Astrocyte (in vitro differentiated cells and primary cell): ENCODE measurements around the gene GPBAR1. TPM values are rescaled to one million over a fixed set of nuclear protein-coding genes. Genes with fewer than 3 reads are reported as not detected.

Source experiments
- DNase-seq: peaks from one replicate; pipeline ENCODE4 v3.0.0-alpha.2; 2010; ENCODE audit warnings: low read depth
- FAIRE-seq: peaks from 2 replicates; lab custom pipeline; 2011; peaks lifted over from hg19 to GRCh38; lab: Jason Lieb, UNC
- H2AFZ ChIP-seq: 2 replicates; pipeline ENCODE4 v1.6.0; 2012; ENCODE audit warnings: low read depth, low read length, inconsistent platforms
- H3K27ac ChIP-seq: 2 replicates; pipeline ENCODE4 v1.5.1; 2011; ENCODE audit warnings: low read depth, low read length, inconsistent platforms
- H3K27me3 ChIP-seq: 2 replicates; pipeline ENCODE4 v1.6.0; 2011; ENCODE audit warnings: low read length, inconsistent platforms; ENCODE audit not compliant: insufficient read depth
- H3K36me3 ChIP-seq: 2 replicates; pipeline ENCODE4 v1.5.1; 2011; ENCODE audit warnings: low read length, inconsistent platforms; ENCODE audit not compliant: insufficient read depth
- H3K4me1 ChIP-seq: 2 replicates; pipeline ENCODE4 v1.5.1; 2011; ENCODE audit warnings: low read length, inconsistent platforms; ENCODE audit not compliant: insufficient read depth
- H3K4me2 ChIP-seq: 2 replicates; pipeline ENCODE4 v1.6.0; 2012; ENCODE audit warnings: low read length, inconsistent platforms
- H3K4me3 ChIP-seq: 2 replicates; pipeline ENCODE4 v1.5.1; 2011; ENCODE audit warnings: low read depth, mild to moderate bottlenecking, low read length, inconsistent platforms; ENCODE audit not compliant: insufficient read depth
- H3K79me2 ChIP-seq: 2 replicates; pipeline ENCODE4 v1.6.0; 2012; ENCODE audit warnings: mild to moderate bottlenecking, low read length, inconsistent platforms; ENCODE audit not compliant: insufficient read depth
- H3K9ac ChIP-seq: 2 replicates; pipeline ENCODE4 v1.6.0; 2012; ENCODE audit warnings: mild to moderate bottlenecking, low read length, inconsistent platforms
- H3K9me3 ChIP-seq: 2 replicates; pipeline ENCODE4 v1.5.1; 2012; ENCODE audit warnings: low read depth, mild to moderate bottlenecking, low read length, inconsistent platforms; ENCODE audit not compliant: insufficient read depth
- H4K20me1 ChIP-seq: 2 replicates; pipeline ENCODE4 v1.6.0; 2012; ENCODE audit warnings: low read length, inconsistent platforms; ENCODE audit not compliant: insufficient read depth
- H3K27ac Mint-ChIP-seq: one replicate; pipeline ENCODE4 v1.8.0; 2021; ENCODE audit warnings: mild to moderate bottlenecking, mixed read lengths; ENCODE audit not compliant: unreplicated experiment
- H3K27me3 Mint-ChIP-seq: one replicate; pipeline ENCODE4 v1.8.0; 2021; ENCODE audit warnings: low read depth, mixed read lengths; ENCODE audit not compliant: unreplicated experiment
- H3K36me3 Mint-ChIP-seq: one replicate; pipeline ENCODE4 v1.8.0; 2021; ENCODE audit warnings: low read depth, mixed read lengths; ENCODE audit not compliant: unreplicated experiment
- H3K4me1 Mint-ChIP-seq: one replicate; pipeline ENCODE4 v1.8.0; 2021; ENCODE audit warnings: low read depth, mixed read lengths; ENCODE audit not compliant: unreplicated experiment
- H3K4me3 Mint-ChIP-seq: one replicate; pipeline ENCODE4 v1.8.0; 2021; ENCODE audit warnings: mild to moderate bottlenecking, moderate library complexity, mixed read lengths; ENCODE audit not compliant: unreplicated experiment
- H3K9me3 Mint-ChIP-seq: one replicate; pipeline ENCODE4 v1.8.0; 2021; ENCODE audit warnings: mild to moderate bottlenecking, mixed read lengths; ENCODE audit not compliant: unreplicated experiment
- CTCF ChIP-seq: IDR thresholded peaks from 2 replicates; pipeline ENCODE4 v1.5.1; 2011; ENCODE audit warnings: low read depth, mild to moderate bottlenecking, inconsistent platforms, low read length, moderate library complexity; ENCODE audit not compliant: insufficient read depth
- EZH2 ChIP-seq: IDR thresholded peaks from 2 replicates; pipeline ENCODE4 v1.6.1; 2012; ENCODE audit warnings: mild to moderate bottlenecking, low read length, inconsistent platforms; ENCODE audit not compliant: insufficient read depth
- total RNA-seq: library from RNA; stranded (reverse); gene quantifications from 2 replicates; pipeline ENCODE4 v1.2.1, GENCODE V29; 2021

GPBAR1 gene
- total RNA-seq, 1 donor from 2014 or later, result 0.70 TPM

GRCh38 chr2:218259099-218259961 is 1.5 kb upstream of the GPBAR1 start:
- H3K27me3 Mint-ChIP-seq, result no peaks in the 10 kb centered on the region
- Histone ChIP-seq H3K4me2 (peak overlapping the region; percentile 42), H3K36me3 (peaks cover 27% of the 10 kb centered on the region), H3K4me3 (no peak overlapping the region), H3K27me3 (no peaks in the 10 kb centered on the region), H3K27ac (peak overlapping the region; percentile 59), H3K4me1 (peaks cover 14% of the 10 kb centered on the region), H4K20me1 (peaks cover 37% of the 10 kb centered on the region), H2AFZ (no peak overlapping the region), H3K9me3 (no peaks in the 10 kb centered on the region), H3K79me2 (no peaks in the 10 kb centered on the region), H3K9ac (peak overlapping the region; percentile 54)
- peak overlapping the region; percentile 95 for H3K27ac Mint-ChIP-seq
- DNase-seq, result peak; percentile 68
- H3K4me1 Mint-ChIP-seq, result peaks cover 40% of the 10 kb centered on the region
- H3K36me3 Mint-ChIP-seq, result peaks cover 12% of the 10 kb centered on the region
- TF ChIP-seq CTCF (no peak), EZH2 (no peak)
- FAIRE-seq, result no peak
- peak overlapping the region; percentile 28 for H3K4me3 Mint-ChIP-seq
- no peaks in the 10 kb centered on the region for H3K9me3 Mint-ChIP-seq

- Mint-ChIP-seq H3K36me3 (peaks cover 9% of the 10 kb centered on the region), H3K27ac (peak overlapping the region; percentile 58), H3K4me1 (peaks cover 37% of the 10 kb centered on the region), H3K9me3 (no peaks in the 10 kb centered on the region), H3K27me3 (no peaks in the 10 kb centered on the region), H3K4me3 (no peak overlapping the region)
- Histone ChIP-seq H3K27ac (no peak overlapping the region), H3K9me3 (no peaks in the 10 kb centered on the region), H4K20me1 (peaks cover 32% of the 10 kb centered on the region), H3K27me3 (no peaks in the 10 kb centered on the region), H3K9ac (no peak overlapping the region), H2AFZ (no peak overlapping the region), H3K36me3 (peaks cover 19% of the 10 kb centered on the region), H3K4me1 (peaks cover 14% of the 10 kb centered on the region), H3K4me2 (no peak overlapping the region), H3K79me2 (no peaks in the 10 kb centered on the region), H3K4me3 (no peak overlapping the region)
- no peak for TF ChIP-seq CTCF
- TF ChIP-seq EZH2, result no peak
- FAIRE-seq (no peak), DNase-seq (no peak)
These were observed 649 bp upstream of the GPBAR1 start for GRCh38 chr2:218260166-218260565.
